WTC11 (cell line): ENCODE results near the gene PLSCR2. TPM values are rescaled to one million over a fixed set of nuclear protein-coding genes. Genes with fewer than 3 reads are reported as not detected.

ENCODE experiments used
- ATAC-seq: fragments of 200-7000 bp; cut with Tn5 transposase; 2 replicates; pipeline ENCODE4 v1.10.0; 2021; ENCODE audit warnings: mild to moderate bottlenecking, moderate library complexity
- CTCF ChIA-PET: fragments of 300-600 bp; sonication (Branson Sonifier 250); formaldehyde crosslinking; loops from one replicate; lab custom pipeline; 2021; ENCODE audit warnings: antibody characterized with exemption; lab: Charles Lee
- POLR2A ChIA-PET: fragments of 350-600 bp; sonication (Branson Sonifier 250); formaldehyde crosslinking; loops from one replicate; lab custom pipeline; 2021; ENCODE audit warnings: antibody characterized with exemption; lab: Charles Lee
- DNase-seq: peaks from one replicate; pipeline ENCODE4 v3.0.0; 2021; ENCODE audit warnings: low spot score
- H3K27ac Mint-ChIP-seq: 2 replicates; pipeline ENCODE4 v1.8.0; 2021; ENCODE audit warnings: mixed read lengths
- H3K27me3 Mint-ChIP-seq: 2 replicates; pipeline ENCODE4 v1.8.0; 2021; ENCODE audit warnings: low read depth, mild to moderate bottlenecking, moderate library complexity, mixed read lengths
- H3K36me3 Mint-ChIP-seq: 2 replicates; pipeline ENCODE4 v1.8.0; 2021; ENCODE audit warnings: mixed read lengths
- H3K4me1 Mint-ChIP-seq: 2 replicates; pipeline ENCODE4 v1.8.0; 2022; ENCODE audit warnings: mixed read lengths
- H3K4me3 Mint-ChIP-seq: 2 replicates; pipeline ENCODE4 v1.8.0; 2021; ENCODE audit warnings: mild to moderate bottlenecking, moderate library complexity, mixed read lengths
- H3K9me3 Mint-ChIP-seq: 2 replicates; pipeline ENCODE4 v1.8.0; 2021; ENCODE audit warnings: mixed read lengths
- ATF2 ChIP-seq: sonication (generic); formaldehyde crosslinking; IDR thresholded peaks from 2 replicates; pipeline ENCODE4 v1.8.1; 2022; ENCODE audit warnings: low read depth, missing genetic modification reagents, borderline replicate concordance
- ATF3 ChIP-seq: sonication (generic); formaldehyde crosslinking; conservative IDR thresholded peaks from 2 replicates; pipeline ENCODE4 v1.8.1; 2022; ENCODE audit warnings: mild to moderate bottlenecking, missing genetic modification reagents
- CREB1 ChIP-seq: sonication (generic); formaldehyde crosslinking; IDR thresholded peaks from 2 replicates; pipeline ENCODE4 v1.8.0; 2023; ENCODE audit warnings: mild to moderate bottlenecking, missing genetic modification reagents
- CREM ChIP-seq: sonication (generic); formaldehyde crosslinking; IDR thresholded peaks from 2 replicates; pipeline ENCODE4 v1.8.1; 2022; ENCODE audit warnings: mild to moderate bottlenecking, missing genetic modification reagents, moderate library complexity
- E2F5 ChIP-seq: sonication (generic); formaldehyde crosslinking; IDR thresholded peaks from 2 replicates; pipeline ENCODE4 v1.8.1; 2022; ENCODE audit warnings: mild to moderate bottlenecking, moderate library complexity, missing genetic modification reagents
- ETV6 ChIP-seq: sonication (generic); formaldehyde crosslinking; IDR thresholded peaks from 2 replicates; pipeline ENCODE4 v1.8.1; 2022; ENCODE audit warnings: mild to moderate bottlenecking, missing genetic modification reagents
- FOXJ3 ChIP-seq: sonication (generic); formaldehyde crosslinking; IDR thresholded peaks from 2 replicates; pipeline ENCODE4 v1.9.0; 2021; ENCODE audit warnings: missing genetic modification reagents, mild to moderate bottlenecking, borderline replicate concordance
- HMGXB4 ChIP-seq: sonication (generic); formaldehyde crosslinking; IDR thresholded peaks from 2 replicates; pipeline ENCODE4 v1.8.1; 2023; ENCODE audit warnings: mild to moderate bottlenecking, moderate library complexity, missing genetic modification reagents
- JAZF1 ChIP-seq: fragments of 250-450 bp; sonication (Bioruptor Pico); IDR thresholded peaks from 2 replicates; pipeline ENCODE4 v1.9.0; 2021; ENCODE audit warnings: moderate library complexity, mild to moderate bottlenecking, inconsistent platforms
- JUN ChIP-seq: sonication (generic); formaldehyde crosslinking; IDR thresholded peaks from 2 replicates; pipeline ENCODE4 v1.8.0; 2023; ENCODE audit warnings: mild to moderate bottlenecking, missing genetic modification reagents
- KAT7 ChIP-seq: sonication (generic); formaldehyde crosslinking; IDR thresholded peaks from 2 replicates; pipeline ENCODE4 v1.8.1; 2023; ENCODE audit warnings: missing genetic modification reagents, mild to moderate bottlenecking, borderline replicate concordance
- MXD4 ChIP-seq: fragments of 250-450 bp; sonication (Bioruptor Pico); IDR thresholded peaks from 2 replicates; pipeline ENCODE4 v1.8.0; 2021; ENCODE audit warnings: mild to moderate bottlenecking, moderate library complexity, borderline replicate concordance
- MYBL2 ChIP-seq: sonication (generic); formaldehyde crosslinking; IDR thresholded peaks from 2 replicates; pipeline ENCODE4 v1.8.1; 2023; ENCODE audit warnings: mild to moderate bottlenecking, moderate library complexity, missing genetic modification reagents
- NFATC4 ChIP-seq: fragments of 250-450 bp; sonication (Bioruptor Pico); IDR thresholded peaks from 2 replicates; pipeline ENCODE4 v1.9.0; 2021; ENCODE audit warnings: mild to moderate bottlenecking
- NFE2L1 ChIP-seq: sonication (generic); formaldehyde crosslinking; IDR thresholded peaks from 2 replicates; pipeline ENCODE4 v1.8.1; 2023; ENCODE audit warnings: missing genetic modification reagents
- NR3C1 ChIP-seq: sonication (generic); formaldehyde crosslinking; conservative IDR thresholded peaks from 2 replicates; pipeline ENCODE4 v1.8.1; 2023; ENCODE audit warnings: low read depth, mild to moderate bottlenecking, missing genetic modification reagents
- PRDM15 ChIP-seq: sonication (generic); formaldehyde crosslinking; IDR thresholded peaks from 2 replicates; pipeline ENCODE4 v1.8.0; 2022; ENCODE audit warnings: missing genetic modification reagents
- SMAD4 ChIP-seq: sonication (generic); formaldehyde crosslinking; IDR thresholded peaks from 2 replicates; pipeline ENCODE4 v1.8.0; 2022; ENCODE audit warnings: mild to moderate bottlenecking, missing genetic modification reagents
- SP1 ChIP-seq: sonication (generic); formaldehyde crosslinking; conservative IDR thresholded peaks from 2 replicates; pipeline ENCODE4 v1.8.1; 2022; ENCODE audit warnings: missing genetic modification reagents
- STAT6 ChIP-seq: sonication (generic); formaldehyde crosslinking; conservative IDR thresholded peaks from 2 replicates; pipeline ENCODE4 v1.8.1; 2023; ENCODE audit warnings: mild to moderate bottlenecking, low read depth, missing genetic modification reagents, moderate library complexity
- TCF7 ChIP-seq: sonication (generic); formaldehyde crosslinking; IDR thresholded peaks from 2 replicates; pipeline ENCODE4 v1.8.0; 2022; ENCODE audit warnings: mild to moderate bottlenecking, low read depth, missing genetic modification reagents, moderate library complexity
- TEAD1 ChIP-seq: sonication (generic); formaldehyde crosslinking; IDR thresholded peaks from 2 replicates; pipeline ENCODE4 v1.8.0; 2022; ENCODE audit warnings: mild to moderate bottlenecking, missing genetic modification reagents
- USF2 ChIP-seq: sonication (generic); formaldehyde crosslinking; IDR thresholded peaks from 2 replicates; pipeline ENCODE4 v1.8.1; 2023; ENCODE audit warnings: mild to moderate bottlenecking, missing genetic modification reagents, moderate library complexity
- ZNF219 ChIP-seq: sonication (generic); formaldehyde crosslinking; IDR thresholded peaks from 2 replicates; pipeline ENCODE4 v1.8.0; 2023; ENCODE audit warnings: missing genetic modification reagents, mild to moderate bottlenecking, borderline replicate concordance
- ZNF232 ChIP-seq: sonication (generic); formaldehyde crosslinking; IDR thresholded peaks from 2 replicates; pipeline ENCODE4 v1.8.0; 2022; ENCODE audit warnings: mild to moderate bottlenecking, missing genetic modification reagents
- ZNF263 ChIP-seq: sonication (generic); formaldehyde crosslinking; IDR thresholded peaks from 2 replicates; pipeline ENCODE4 v1.8.1; 2022; ENCODE audit warnings: low read depth, mild to moderate bottlenecking, moderate library complexity, missing genetic modification reagents
- ZNF416 ChIP-seq: fragments of 250-450 bp; sonication (Bioruptor Pico); IDR thresholded peaks from 2 replicates; pipeline ENCODE4 v1.9.0; 2021; ENCODE audit warnings: mild to moderate bottlenecking, inconsistent platforms
- total RNA-seq: library from RNA; stranded (reverse); gene quantifications from 3 replicates; pipeline ENCODE4 v1.2.3, GENCODE V29; 2021

Gene PLSCR2
- total RNA-seq, 1 experiment from 2014 or later: 0.39 TPM

GRCh38 chr3:146404436-146404835 lies 64.9 kb downstream of the PLSCR2 start (continued):
- TF ChIP-seq NR3C1 (CRISPR knock-in tag) (no peak), STAT6 (CRISPR knock-in tag) (no peak), ZNF416 (no peak), ZNF263 (CRISPR knock-in tag) (no peak), PRDM15 (CRISPR knock-in tag) (no peak), KAT7 (no peak), NFE2L1 (no peak), TEAD1 (CRISPR knock-in tag) (no peak), JUN (CRISPR knock-in tag) (no peak)

GRCh38 chr3:146403792-146404191 lies 65.6 kb downstream of the PLSCR2 start:
- no peaks in the 10 kb centered on the region for H3K36me3 Mint-ChIP-seq
- ATAC-seq (no peak), DNase-seq (no peak)
- ChIA-PET CTCF (no interaction called here), POLR2A (no interaction called here)
- no peak overlapping the region for H3K4me3 Mint-ChIP-seq
- H3K4me1 Mint-ChIP-seq: peaks cover 21% of the 10 kb centered on the region
- H3K27me3 Mint-ChIP-seq: peaks cover 31% of the 10 kb centered on the region
- no peak overlapping the region for H3K27ac Mint-ChIP-seq
- H3K9me3 Mint-ChIP-seq: 0 out of 2 replicates have a peak, but pooled peaks cover under 1% of the 10 kb centered on the region
- TF ChIP-seq TCF7 (CRISPR knock-in tag) (no peak), ETV6 (CRISPR knock-in tag) (no peak), USF2 (no peak), NFATC4 (CRISPR knock-in tag) (no peak), MXD4 (CRISPR knock-in tag) (no peak), JAZF1 (CRISPR knock-in tag) (no peak), ZNF219 (CRISPR knock-in tag) (no peak), JUN (CRISPR knock-in tag) (no peak), FOXJ3 (CRISPR knock-in tag) (no peak), HMGXB4 (CRISPR knock-in tag) (no peak), E2F5 (no peak), ZNF232 (CRISPR knock-in tag) (no peak), SP1 (CRISPR knock-in tag) (no peak), TEAD1 (CRISPR knock-in tag) (no peak), ATF3 (CRISPR knock-in tag) (no peak), CREM (CRISPR knock-in tag) (no peak), SMAD4 (CRISPR knock-in tag) (no peak), ATF2 (CRISPR knock-in tag) (no peak), CREB1 (CRISPR knock-in tag) (no peak), MYBL2 (no peak)
- TF ChIP-seq, all 79 proteins: peak for 0
